Stimulated activated CD4-positive, alpha-beta T cell treated with anti-CD3 and anti-CD28 coated beads, TNF-alpha, amount 100 ng/mL, for 24 hours (primary cell): ENCODE data around the gene TBXAS1.
"Not testable (repeated sequence)": the region's sequence is repeated elsewhere in the genome, so short reads cannot be mapped to it uniquely, and the experiment has no call there.

Experiments
- DNase-seq, 3 experiments: peaks; one replicate each; pipeline ENCODE4 v3.0.0-alpha.2; 2020; ENCODE audit warnings: low read depth in 3 of 3

The TBXAS1 gene

DNA sequence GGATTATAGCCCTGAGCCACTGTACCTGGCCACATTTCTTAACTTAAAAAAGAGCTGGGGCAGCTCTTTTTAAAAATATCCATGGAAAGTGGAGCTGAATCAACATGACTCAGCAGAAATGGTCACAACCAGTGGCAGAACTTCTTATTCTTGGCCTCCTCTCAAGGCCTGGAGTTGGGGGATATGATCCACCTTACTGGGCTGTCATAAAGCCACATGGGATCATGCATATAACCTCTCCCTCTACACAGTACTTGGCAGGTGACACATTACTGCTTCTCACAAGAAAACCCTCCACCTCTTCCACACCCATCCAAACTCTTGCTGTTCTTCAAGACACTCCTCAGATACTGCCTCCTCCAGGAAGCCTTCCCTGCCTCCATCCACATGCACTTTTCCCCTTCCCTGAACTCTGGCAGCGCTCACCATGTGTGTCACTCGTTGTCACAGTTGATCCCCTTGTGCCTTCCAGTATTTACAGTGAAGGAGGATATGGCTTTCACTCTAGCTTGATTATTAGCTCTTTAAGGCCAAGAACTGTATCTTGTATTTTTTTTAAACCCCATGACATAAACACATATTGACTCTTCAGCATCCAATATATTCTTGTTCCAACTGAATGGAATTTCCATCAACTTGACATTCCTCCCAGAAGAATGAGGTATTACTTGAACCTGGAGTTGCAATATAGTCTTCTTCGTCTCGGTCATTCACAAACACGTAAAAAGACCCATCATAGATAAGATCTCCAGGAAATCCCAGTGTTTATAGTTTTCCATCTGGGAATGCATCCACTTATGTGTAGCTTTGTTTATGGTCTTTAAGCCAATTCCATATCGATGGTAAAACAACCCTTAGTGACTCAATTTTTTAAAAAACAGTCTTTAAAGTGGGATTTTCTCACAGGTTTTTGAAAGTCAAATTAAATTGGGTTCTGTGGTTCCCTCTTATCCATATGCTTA lies 85.5 kb downstream of the TBXAS1 start:
- no peak for DNase-seq

DNA sequence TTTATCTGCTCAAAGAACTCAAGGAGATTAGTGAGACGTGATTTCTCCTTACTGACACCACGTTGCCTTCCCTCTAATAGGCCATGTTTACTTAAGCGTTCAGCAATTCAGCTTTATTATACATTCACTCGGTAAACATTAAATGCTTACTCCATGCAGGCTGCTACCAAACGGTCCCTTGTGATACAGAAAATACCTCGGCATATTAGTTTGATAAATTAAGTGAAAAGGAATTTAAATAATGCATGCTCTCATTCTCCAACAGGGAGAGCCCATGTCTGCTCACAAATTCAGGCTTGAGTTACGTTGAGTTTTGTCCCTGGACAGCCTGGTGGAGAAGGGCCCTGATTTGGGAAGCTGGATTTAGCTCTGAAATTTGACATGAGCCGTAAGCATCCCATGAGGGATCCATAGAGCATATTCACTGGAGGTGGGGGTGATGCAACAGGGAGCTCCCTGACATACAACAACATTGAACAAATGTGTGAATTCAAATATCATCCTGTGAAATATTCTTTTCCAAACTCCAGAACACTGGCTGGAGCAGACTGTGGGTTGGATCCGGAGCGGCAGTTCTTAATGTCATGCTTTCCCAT lies 86.3 kb downstream of the TBXAS1 start:
- DNase-seq: no peak

DNA sequence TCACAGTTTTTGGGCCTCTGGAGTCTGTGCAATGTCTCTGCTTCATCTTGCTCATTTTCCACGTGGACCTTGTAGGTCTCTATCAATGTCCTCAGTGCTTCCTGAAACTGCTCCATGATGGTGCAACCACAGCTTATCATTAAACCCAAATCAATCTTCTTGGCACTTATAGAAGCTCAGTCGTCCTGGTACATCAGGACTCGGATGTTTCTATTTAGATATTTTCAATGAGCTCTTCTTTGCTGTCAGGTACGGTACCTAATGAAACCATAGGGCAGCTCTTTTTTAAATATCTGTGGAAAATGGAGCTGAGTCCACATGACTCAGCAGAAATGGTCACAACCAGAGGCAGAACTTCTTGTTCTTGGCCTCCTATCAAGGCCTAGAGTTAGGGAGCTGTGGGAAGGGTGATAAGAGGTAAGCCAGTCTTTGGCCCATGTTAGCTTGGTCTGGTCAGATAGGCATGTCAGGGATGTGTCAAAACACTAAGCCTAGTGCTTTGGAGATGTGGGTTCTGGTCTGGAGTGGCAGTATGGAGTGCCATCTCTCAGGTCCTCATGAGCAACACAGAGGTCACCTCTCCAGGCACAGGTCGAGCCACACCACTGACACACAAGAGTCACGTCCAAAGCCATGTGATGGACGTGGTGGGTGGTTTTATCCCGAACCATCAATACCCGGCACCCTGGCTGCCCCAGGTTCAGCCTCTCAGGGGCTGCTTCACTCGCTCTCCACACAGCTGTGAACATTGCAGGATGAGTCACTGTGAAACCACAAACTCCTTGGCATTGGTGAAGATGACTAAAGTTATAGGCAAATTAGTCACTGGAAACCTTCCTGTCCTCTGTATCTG lies 87.0 kb downstream of the TBXAS1 start:
- DNase-seq: peak; percentile 45 to 55 (median 48)

DNA sequence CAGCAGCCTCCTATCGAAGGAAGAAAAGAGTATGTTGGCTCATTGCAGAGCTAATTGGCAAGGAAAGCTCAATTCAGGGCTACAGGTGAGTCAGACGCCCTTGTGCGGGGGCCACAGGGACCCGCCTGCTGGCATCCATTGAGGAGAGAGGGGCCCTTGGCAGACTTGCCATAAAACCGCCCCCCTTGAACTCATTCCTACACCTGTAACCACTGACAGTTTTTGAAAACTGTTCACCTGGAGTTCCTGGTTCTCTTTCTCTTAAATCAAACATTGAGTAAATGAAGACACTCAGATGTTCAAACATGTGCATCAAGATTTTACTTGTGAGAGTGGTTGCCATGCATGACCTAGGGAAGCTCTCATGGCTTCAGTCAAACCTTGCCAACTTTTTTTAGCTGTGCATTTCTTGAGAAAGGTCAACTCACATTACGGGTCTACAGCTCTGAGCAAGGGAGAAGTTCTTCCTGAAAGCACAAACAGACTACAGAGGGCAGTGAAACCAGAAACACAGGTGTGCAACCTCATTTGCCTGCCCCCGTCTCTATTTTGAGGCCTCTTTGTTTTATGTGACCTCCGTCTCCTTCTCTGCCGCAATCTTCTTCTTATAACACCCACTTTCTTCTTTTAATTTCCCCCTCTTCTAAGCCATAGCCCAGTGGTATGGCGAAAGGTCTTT lies 87.8 kb downstream of the TBXAS1 start:
- no peak for DNase-seq

DNA sequence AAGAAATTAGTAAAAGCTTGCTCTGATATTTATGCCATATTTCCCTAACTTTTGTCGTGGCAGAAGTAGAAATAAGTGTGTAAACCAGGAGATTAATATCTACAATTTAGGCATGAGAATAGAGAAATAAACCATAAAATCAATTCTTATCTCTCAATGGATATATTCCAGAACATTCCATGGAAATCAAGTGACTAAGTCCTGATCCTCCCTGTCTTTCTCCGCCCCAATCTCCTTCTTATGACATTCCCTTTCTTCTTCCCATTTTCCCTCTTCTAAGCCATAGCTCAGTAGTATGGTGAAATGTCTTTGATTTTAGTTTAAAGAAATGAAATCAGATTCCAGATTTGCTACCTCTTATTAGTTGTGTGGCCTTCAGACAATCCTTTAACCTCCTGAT lies 88.8 kb downstream of the TBXAS1 start:
- DNase-seq: no peak

DNA sequence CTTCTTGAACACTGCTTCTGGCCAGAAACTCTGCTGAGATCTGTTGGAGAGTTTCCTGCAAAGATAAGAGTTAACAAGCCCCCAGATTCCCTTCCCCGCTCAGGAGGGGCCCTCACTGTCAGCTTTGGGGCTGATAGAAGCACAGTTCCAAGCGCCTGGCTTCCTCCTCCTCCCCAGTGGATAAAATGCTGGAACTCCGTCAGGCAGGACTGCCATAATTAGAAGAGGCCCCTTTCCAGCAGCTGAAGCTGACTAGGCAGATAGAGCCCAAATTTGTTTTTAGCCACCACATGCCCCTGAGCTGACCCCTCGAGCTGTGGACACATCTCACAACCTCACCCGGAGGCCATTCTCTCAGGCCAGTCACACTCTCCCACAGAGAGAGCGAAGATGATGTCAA lies 89.4 kb downstream of the TBXAS1 start:
- no peak for DNase-seq

DNA sequence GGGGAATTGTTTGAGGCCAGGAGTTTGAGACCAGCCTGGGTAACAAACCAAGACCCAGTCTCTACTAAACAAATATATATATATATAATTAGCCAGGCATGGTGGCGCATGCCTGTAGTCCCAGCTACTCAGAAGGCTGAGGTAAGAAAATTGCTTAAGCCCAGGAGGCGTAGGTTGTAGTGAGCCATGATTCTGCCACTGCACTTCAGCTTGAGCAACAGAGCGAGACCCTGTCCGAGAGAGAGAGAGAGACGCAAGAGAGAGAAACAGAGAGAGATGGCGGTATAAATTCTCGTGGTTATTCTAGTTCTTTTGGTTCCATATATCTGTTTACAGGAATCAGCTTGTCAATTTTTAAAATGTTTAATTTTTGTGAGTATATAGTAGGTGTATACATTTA lies 94.0 kb downstream of the TBXAS1 start:
- DNase-seq: no peak

DNA sequence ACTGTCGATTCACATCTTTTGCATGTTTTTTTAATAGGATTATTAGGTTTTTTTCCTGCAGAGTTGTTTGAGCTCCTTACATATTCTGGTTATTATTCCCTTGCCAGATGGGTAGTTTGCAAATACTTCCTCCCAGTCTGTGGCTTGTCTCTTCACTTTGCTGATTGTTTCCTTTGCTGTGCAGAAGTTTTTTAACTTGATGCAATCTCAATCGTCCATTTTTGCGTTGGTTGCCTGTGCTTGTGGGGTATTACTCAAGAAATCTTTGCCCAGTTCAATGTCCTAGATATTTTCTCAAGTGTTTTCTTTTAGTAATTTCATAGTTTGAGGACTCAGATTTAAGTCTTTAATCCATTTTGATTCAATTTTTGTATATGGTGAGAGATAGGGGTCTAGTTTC lies 95.4 kb downstream of the TBXAS1 start:
- no peak for DNase-seq

DNA sequence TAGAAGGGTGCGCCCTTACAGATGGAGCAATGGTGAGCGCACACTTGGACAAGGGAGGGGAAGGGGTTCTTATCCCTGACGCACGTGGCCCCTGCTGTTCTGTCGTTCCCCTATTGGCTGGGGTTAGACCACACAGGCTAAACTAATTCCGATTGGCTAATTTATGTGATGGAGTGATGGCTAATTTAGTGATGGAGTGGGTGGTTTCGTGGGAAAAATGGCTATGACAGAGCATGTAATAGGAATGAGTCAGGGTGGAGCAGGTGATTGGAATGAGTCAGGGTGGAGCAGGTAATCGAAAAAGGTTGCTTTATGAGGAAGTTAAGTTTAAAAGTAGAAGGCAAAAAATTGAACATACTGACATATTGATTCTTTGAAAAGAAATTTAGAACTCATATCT lies 100.2 kb downstream of the TBXAS1 start:
- DNase-seq: not testable (repeated sequence)

DNA sequence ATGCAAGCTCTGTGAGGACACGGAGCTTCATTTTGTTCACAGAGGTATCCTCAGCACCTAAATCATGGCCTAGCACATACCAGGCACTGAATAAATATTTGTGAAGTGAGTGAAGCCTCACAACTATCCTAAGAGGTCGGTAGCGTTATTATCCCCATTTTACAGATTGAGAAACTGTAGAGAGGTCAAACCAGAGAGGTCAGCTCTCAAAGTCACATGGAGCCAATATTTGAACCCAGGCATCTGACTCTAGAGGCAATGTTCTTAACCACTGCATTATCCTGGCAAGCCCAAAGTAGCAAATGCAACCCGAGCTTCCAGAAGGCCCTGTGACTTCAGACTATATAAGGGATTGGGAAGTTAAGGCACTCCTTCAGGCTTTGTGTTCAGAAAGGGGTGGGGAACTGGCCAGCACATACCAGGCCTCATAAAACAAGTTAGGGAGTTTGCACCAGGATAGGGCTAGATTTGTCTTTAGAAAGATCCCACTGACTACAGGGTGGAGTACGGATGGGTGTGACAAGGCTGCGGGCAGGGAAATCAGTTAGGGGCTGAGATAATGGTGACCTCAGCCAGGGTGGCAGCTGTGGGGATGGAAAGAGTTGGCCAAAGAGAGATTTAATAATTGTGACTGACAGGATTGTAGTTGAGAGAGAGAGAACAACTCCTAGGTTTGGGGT lies 101.4 kb downstream of the TBXAS1 start:
- DNase-seq: no peak

DNA sequence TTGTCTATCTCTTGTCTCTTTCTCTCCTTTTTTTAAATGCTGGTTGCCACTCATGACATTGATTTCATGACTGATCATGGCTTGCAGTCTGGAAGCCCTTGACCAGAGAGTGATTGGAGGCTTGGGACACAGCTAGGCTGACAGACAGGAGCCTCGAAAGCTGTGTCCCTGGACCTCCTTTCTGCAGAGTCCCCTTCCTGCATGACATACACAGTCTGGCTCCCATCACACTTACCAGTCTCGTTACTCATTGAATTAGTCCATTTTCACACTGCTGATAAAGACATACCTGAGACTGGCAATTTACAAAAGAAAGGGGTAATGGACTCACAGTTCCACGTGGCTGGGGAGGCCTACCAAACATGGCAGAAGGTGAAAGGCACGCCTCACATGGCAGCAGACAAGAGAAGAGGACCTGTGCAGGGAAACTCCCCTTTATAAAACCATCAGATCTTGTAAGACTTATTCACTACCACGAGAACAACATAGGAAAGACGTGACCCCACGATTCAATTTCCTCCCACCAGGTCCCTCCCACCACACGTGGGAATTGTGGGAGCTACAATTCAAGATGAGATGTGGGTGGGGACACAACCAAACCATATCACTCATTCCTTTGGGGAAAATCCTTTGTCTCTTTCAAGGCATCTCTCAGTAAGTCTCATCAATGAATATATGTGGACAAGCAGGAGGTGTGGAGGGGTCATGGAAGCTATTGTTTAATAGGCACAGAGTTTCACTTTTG lies 102.3 kb downstream of the TBXAS1 start:
- no peak for DNase-seq

DNA sequence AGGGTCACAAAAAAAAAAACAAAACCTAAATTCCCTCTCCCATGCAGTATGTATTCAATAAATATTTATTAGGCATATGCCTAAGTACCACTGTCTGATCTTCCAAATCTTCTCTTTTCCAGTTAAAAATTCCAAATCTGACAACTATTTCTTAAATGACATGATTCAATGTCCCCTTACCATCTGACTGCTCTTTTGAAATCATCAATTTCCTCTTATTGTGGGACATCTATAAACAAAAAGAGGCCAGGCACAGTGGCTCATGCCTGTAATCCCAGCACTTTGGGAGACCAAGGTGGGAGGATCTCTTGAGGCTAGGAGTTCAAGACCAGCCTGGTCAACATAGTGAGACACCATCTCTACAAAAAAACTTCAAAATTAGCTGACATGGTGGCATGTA lies 103.5 kb downstream of the TBXAS1 start:
- DNase-seq: no peak

DNA sequence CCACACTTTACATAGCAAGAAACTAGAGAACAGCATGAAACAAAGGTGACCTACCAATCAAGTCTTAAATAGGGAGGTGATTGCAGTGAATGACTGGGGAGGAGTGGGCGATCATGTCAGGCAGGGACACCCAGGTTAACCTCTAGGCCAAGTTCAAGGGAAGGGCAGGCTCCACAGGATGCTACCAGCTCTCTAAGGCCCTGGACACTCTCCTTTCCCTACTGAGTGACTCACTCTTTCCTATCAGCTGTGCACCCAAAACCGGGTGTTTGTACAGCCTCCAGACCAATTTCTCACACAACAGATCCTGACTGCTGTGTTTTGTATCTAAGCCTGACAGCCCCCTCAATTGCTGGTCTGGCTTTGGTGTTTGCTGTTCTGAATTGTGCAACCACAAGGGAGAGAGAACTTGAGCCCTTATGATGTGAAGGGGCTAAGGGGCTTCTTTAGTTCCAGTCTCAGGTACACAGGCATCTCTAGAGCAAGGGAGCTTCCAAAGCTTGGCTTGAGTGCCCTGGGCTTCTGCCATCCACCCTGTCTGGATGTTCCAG lies 107.8 kb downstream of the TBXAS1 start:
- no peak for DNase-seq

DNA sequence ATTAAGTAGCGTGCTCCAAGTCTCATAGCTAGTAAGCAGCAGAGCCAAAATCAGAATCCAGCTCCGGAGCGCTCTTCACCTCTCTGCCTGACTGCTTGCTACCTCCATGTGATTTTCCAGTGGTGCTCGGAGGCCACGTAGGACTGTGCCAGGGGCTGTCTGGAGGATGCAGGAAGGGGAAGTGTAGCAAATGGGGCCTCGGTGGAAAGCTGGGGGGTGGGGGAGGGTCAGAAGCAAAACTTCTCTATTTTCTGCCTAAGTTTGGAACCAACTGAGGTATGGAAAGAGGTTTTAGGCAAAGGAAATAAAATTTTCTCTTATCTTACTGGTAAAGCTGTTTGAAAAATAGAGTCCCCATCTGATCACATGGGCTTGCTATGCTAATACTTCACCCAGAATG lies 108.7 kb downstream of the TBXAS1 start:
- DNase-seq: no peak

DNA sequence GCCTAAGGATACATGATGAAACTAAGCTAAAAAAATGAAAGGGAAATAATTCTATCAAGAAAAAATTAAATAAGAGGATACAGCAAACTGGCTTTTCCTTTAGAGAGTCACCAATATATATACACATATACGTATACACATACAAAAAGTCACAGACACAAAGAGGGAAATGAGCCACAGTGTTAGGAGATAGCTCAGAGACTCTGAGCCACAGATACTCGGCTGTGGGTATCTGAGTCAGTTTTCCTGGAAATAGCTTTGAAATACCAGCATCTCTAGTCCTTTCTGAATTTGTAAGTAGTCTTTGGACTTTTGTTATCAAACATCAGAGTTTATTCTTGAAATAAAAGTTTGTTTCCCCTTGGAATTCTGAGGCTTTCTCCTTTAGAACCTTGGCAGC lies 111.8 kb downstream of the TBXAS1 start:
- DNase-seq: no peak

DNA sequence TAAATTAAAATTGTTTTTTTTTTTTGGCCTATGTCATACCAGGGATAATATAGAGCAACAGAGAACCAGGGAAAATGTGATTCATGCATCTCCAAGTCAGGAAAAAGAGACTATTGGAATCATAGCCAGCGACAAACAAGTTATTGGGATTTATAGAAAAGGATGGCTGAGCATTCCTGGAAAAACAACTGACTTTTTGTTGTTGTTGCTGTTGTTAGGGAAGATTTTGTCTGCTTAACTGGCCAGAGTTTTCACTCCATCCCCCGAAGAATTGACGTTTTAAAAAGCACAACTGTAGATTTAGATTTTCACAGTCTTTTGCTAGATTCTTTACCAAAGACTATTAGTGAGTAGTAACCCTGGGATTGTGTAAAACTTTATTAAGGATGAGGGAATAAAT lies 112.4 kb downstream of the TBXAS1 start:
- DNase-seq: no peak

DNA sequence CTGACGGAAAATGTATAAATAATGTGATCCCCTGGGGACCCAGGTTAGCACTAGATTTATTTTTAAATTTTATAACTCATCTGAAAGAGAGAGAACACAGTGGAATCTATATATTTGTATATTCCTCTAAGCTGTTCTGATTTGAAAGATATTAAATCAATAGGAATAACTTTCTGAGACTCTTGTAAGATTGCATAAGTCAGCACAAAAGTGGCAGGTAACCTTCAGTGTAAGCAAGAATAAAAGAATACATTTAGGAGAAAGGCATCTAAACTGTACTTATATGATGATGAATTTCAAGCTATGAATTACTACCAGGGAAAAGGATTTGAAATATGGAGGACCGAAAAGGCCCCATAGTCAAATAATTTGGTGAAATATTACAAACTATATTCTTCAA lies 112.8 kb downstream of the TBXAS1 start:
- DNase-seq: no peak

DNA sequence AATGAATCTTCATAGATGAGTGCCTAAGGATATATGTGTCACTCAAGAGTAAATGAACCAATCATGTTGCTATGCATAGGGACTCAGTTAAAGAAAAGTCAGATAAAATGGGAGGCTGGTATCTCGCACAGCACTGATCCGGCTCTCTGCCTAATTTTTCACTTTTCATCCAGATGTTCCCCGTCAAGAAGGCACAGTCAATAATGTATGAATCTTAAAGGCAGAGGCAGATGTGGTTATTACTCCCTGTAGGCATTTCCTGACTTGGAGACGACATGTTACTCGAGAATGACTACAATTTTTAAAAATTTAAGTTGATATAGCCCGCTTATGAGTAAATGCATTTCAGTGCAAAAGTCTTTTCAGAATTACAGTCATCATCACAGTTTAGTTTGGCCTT lies 113.6 kb downstream of the TBXAS1 start:
- DNase-seq: no peak

DNA sequence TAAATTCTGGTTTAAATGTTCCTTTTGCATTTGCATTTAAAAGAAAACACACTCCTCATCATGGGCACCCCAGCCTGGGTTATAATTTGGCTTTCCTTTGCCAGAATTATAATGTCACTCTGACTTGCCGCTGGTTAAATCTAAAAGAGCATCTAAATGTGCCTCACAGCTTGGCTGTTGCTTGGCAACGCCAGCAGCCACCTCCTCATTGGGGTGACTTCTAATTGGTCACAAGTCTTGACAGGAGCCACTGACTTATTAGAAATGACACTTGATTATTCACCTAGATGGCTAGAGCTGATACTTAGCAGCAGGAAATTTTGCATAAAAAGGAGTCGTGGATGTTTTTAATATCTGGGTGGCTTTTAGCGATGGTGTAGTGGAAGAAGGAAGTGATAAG lies 114.3 kb downstream of the TBXAS1 start:
- no peak for DNase-seq

DNA sequence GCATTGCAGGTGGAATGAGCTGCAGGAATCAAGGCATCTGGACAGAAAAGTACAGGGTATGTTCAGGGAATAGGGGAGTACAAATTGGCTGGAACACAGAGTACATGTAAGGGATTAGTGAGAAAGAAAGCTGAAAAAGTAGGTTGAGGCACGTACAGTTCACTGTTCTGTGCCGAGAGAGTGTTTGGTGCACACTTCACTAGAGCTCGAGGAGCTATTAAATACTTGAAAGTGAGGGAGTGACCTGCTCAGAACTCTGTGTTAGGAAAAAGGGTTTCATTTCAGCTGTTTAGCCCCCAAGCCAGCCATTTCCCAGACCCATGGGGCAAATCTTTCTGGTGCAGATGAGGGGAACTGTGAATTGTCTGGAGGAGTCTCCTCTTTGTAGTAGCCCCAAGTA lies 115.2 kb downstream of the TBXAS1 start:
- no peak for DNase-seq
